Measurements from ENCODE around the gene TMEFF2. TPM values are rescaled to one million over a fixed set of nuclear protein-coding genes. Genes with fewer than 3 reads are reported as not detected.

TMEFF2 gene
- total RNA-seq, 1 donor from 2014 or later: 23.9 TPM

DNA sequence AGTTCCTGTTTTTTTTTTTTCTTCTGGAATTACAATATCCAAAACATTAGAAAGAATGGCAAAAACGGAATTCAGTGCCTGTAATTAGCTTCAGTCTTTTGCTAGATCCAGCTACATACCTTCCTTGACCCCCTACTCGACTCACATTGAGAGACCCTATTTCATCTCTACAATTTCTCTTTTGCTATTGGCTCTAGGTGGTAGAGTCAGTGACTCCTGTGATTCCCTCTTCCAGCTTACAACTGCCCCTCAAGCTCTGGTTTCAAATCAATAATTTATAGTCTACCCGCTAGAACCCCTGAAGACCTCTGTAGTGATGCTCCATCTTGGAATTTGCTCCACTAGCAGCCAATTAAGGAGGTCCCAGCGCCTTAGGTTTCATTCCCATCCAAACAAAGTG lies 125.8 kb downstream of the TMEFF2 start:
- no peak for DNase-seq
- H3K36me3 Mint-ChIP-seq (ENCODE audit: unreplicated experiment): no peaks in the 10 kb centered on the region
- H3K27ac Mint-ChIP-seq (ENCODE audit: unreplicated experiment): peak overlapping the region; percentile 10
- peaks cover 3% of the 10 kb centered on the region for H3K27me3 Mint-ChIP-seq (ENCODE audit: unreplicated experiment)
- TF ChIP-seq, protein P1, sequence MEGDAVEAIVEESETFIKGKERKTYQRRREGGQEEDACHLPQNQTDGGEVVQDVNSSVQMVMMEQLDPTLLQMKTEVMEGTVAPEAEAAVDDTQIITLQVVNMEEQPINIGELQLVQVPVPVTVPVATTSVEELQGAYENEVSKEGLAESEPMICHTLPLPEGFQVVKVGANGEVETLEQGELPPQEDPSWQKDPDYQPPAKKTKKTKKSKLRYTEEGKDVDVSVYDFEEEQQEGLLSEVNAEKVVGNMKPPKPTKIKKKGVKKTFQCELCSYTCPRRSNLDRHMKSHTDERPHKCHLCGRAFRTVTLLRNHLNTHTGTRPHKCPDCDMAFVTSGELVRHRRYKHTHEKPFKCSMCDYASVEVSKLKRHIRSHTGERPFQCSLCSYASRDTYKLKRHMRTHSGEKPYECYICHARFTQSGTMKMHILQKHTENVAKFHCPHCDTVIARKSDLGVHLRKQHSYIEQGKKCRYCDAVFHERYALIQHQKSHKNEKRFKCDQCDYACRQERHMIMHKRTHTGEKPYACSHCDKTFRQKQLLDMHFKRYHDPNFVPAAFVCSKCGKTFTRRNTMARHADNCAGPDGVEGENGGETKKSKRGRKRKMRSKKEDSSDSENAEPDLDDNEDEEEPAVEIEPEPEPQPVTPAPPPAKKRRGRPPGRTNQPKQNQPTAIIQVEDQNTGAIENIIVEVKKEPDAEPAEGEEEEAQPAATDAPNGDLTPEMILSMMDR (IDR thresholded peaks at IDR 0.05; ENCODE audit: partially characterized antibody, unreplicated experiment): no peak
- H3K9me3 Mint-ChIP-seq (ENCODE audit: unreplicated experiment): no peaks in the 10 kb centered on the region
- H3K4me1 Mint-ChIP-seq (ENCODE audit: low read depth, unreplicated experiment): peaks cover 35% of the 10 kb centered on the region
- H3K4me3 Mint-ChIP-seq (ENCODE audit: unreplicated experiment): peak overlapping the region; percentile 8

DNA sequence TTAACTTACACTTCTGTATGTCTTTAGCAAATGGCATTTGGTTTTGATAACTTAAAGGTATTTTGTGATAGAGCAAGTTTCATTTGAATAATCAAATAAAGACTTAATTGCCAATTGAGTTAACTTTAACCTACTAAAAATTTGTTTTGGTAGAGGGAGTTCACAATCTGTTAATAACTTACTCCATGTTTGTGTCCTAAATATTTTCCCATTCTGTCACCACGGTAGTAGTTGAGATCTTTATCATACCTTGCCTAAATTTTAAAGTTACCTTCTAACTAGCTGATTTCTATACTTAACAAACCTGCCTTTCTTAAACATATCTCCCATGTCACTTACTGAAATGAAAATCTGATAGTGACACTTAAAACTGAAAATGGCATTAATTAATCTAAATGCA lies 127.1 kb downstream of the TMEFF2 start:
- Mint-ChIP-seq H3K27ac (ENCODE audit: unreplicated experiment) (no peak overlapping the region), H3K36me3 (ENCODE audit: unreplicated experiment) (no peaks in the 10 kb centered on the region), H3K9me3 (ENCODE audit: unreplicated experiment) (no peaks in the 10 kb centered on the region), H3K4me1 (ENCODE audit: low read depth, unreplicated experiment) (peaks cover 44% of the 10 kb centered on the region), H3K4me3 (ENCODE audit: unreplicated experiment) (no peak overlapping the region), H3K27me3 (ENCODE audit: unreplicated experiment) (peaks cover 3% of the 10 kb centered on the region)
- TF ChIP-seq, protein P1 (IDR thresholded peaks at IDR 0.05; ENCODE audit: partially characterized antibody, unreplicated experiment): no peak
- DNase-seq: no peak

DNA sequence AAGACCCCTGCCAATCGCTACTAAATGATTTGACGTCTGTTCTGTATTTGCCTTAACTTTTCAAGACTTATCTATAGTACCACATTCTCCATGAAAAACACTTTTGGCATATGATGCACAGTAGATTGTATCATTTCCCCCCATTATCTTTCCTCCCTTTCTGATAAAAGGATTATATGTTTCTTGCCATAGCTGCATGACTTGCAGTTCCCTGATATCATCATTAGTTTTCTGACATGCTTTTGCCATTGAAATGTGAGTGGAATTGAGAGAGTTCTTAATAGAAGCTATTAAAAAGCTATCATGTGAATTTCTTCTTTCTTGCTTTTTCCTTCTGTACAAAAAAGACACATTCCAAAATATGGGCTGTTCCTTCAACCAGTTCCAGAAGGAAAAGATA lies 130.3 kb downstream of the TMEFF2 start:
- Mint-ChIP-seq H3K4me1 (ENCODE audit: low read depth, unreplicated experiment) (peaks cover 59% of the 10 kb centered on the region), H3K9me3 (ENCODE audit: unreplicated experiment) (no peaks in the 10 kb centered on the region), H3K4me3 (ENCODE audit: unreplicated experiment) (no peak overlapping the region), H3K36me3 (ENCODE audit: unreplicated experiment) (no peaks in the 10 kb centered on the region), H3K27ac (ENCODE audit: unreplicated experiment) (peak overlapping the region; percentile 25), H3K27me3 (ENCODE audit: unreplicated experiment) (peaks cover 3% of the 10 kb centered on the region)
- DNase-seq: no peak
- TF ChIP-seq, protein P1 (IDR thresholded peaks at IDR 0.05; ENCODE audit: partially characterized antibody, unreplicated experiment): no peak

DNA sequence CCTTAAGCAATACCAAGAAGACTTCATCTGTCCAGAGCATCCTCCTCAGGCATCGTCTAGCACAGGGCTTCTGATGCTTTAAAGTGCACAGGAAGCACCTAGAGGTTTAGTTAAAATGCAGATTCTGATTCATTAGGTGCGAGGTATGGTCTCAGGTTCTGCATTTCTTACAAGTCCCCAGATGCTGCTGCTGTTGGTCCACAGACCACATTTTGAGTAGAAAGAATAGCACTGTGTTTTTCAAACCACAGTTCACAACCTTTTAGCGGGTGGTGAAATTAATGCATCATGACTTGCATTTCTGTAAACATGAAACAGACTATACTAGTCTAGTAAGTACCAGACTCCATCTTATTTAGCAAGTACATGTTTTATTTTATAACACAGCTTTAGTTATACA lies 134.6 kb downstream of the TMEFF2 start:
- Mint-ChIP-seq H3K27ac (ENCODE audit: unreplicated experiment) (peak overlapping the region; percentile 88), H3K4me1 (ENCODE audit: low read depth, unreplicated experiment) (peaks cover 53% of the 10 kb centered on the region), H3K36me3 (ENCODE audit: unreplicated experiment) (no peaks in the 10 kb centered on the region), H3K9me3 (ENCODE audit: unreplicated experiment) (no peaks in the 10 kb centered on the region), H3K27me3 (ENCODE audit: unreplicated experiment) (no peaks in the 10 kb centered on the region), H3K4me3 (ENCODE audit: unreplicated experiment) (no peak overlapping the region)
- no peak for DNase-seq
- TF ChIP-seq, protein P1 (IDR thresholded peaks at IDR 0.05; ENCODE audit: partially characterized antibody, unreplicated experiment): no peak

DNA sequence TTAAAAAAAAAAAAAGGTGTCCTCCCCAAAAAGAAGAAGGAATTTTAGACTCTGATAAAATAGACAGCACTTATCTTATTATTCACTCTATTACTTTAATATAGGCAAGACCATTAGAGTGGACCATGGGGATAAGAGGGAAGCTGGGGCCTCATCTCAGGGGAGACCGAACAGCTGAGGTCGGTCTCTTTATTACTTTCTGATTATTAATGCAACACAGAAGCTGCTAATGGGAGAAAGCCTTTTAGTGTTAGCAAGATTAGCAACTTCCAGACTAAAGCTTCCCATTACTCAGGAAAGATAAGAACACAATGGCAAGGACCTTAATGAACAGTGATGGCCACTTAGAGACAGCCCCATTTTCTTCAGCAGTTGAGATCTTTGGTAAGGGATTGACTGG lies 135.5 kb downstream of the TMEFF2 start:
- H3K4me1 Mint-ChIP-seq (ENCODE audit: low read depth, unreplicated experiment): peaks cover 51% of the 10 kb centered on the region
- no peaks in the 10 kb centered on the region for H3K9me3 Mint-ChIP-seq (ENCODE audit: unreplicated experiment)
- peak overlapping the region; percentile 25 for H3K4me3 Mint-ChIP-seq (ENCODE audit: unreplicated experiment)
- peak overlapping the region; percentile 85 for H3K27ac Mint-ChIP-seq (ENCODE audit: unreplicated experiment)
- TF ChIP-seq, protein P1 (IDR thresholded peaks at IDR 0.05; ENCODE audit: partially characterized antibody, unreplicated experiment): no peak
- no peaks in the 10 kb centered on the region for H3K36me3 Mint-ChIP-seq (ENCODE audit: unreplicated experiment)
- DNase-seq: peak; percentile 65
- H3K27me3 Mint-ChIP-seq (ENCODE audit: unreplicated experiment): peaks cover 2% of the 10 kb centered on the region

Measured in glutamatergic neuron (in vitro differentiated cells).